Measurements from ENCODE around the gene FBRS. TPM values are rescaled to one million over a fixed set of nuclear protein-coding genes. Genes with fewer than 3 reads are reported as not detected.

FBRS gene
- total and polyA plus RNA-seq, 2 of the 13 experiments (the other 11 are each of a cell fraction or from before 2014, with no cell fraction given): 13.7 to 16.2 TPM

GRCh38 chr16:30609926-30610839 is 48.0 kb upstream of the FBRS start, which contains the start of gene ZNF689:
Gene ZNF689, minus strand, starts transcription at chr16:30610389. Its CDS starts 348 bp downstream, at chr16:30610041.
- peaks cover 4 to 18% of the 10 kb centered on the region in 2 experiments; a peak in 3 of 5 replicates for H3K36me3 ChIP-seq (replicated peaks in 1 of 2; ENCODE audit: control insufficient read depth in 1 of 2, insufficient read depth in 2 of 2, low read length in 2 of 2)
- no peaks in the 10 kb centered on the region for H3K9me3 ChIP-seq (ENCODE audit: low read length)
- H3K4me2 ChIP-seq (ENCODE audit: low read depth, low read length): peak within 1 kb of the TSS; percentile 98
- peak within 1 kb of the TSS; percentile 92 for H3K27ac ChIP-seq (ENCODE audit: extremely low read length, insufficient read depth, low read length)
- peaks cover 37% of the 10 kb centered on the region for H3K4me1 ChIP-seq (ENCODE audit: insufficient read depth, low read length)
- CTCF ChIA-PET (ENCODE audit: low intra/inter-chr PET ratio, low total read pairs): interaction anchor here (0.8 kb wide), 1 partner anchor 18 kb away, joined by 5 read pairs; no protein-coding TSS in a partner anchor
- POLR2A ChIA-PET: interaction anchor here (0.7 to 3.5 kb wide), 32 partner anchors 9 to 508 kb away, joined by 3 to 46 read pairs (median 6); partner anchors contain the start of genes DCTPP1, KAT8, PRR14 and TBC1D10B
- no peaks in the 10 kb centered on the region for H4K20me1 ChIP-seq (ENCODE audit: insufficient read depth, low read length)
- peak within 1 kb of the TSS; percentile 80 to 96 (median 92) for H3K4me3 ChIP-seq (replicated peaks in 1 of 3; ENCODE audit: insufficient read depth in 1 of 3, low read depth in 2 of 3, low read length in 3 of 3)
- peak within 1 kb of the TSS; percentile 84 for H2AFZ ChIP-seq (ENCODE audit: low read length)
- peak within 1 kb of the TSS; percentile 99 for H3K9ac ChIP-seq (ENCODE audit: insufficient read depth, low read depth, low read length)
- BruUV-seq (replicated peaks): TSS peak; percentile 81
- H3K79me2 ChIP-seq (ENCODE audit: insufficient read depth, low read length): peaks cover 18% of the 10 kb centered on the region
- DNase-seq (ENCODE audit: low spot score) (peak; percentile 98), FAIRE-seq (peak; percentile 90), ATAC-seq (peak; percentile 92)
- WGBS (ENCODE audit: low lambda C conversion rate): 1% methylated on average over 43 of the region's 63 CpGs
- in situ Hi-C loops (cut with HindIII; ENCODE audit: extremely low pct_ligation_motif_present, low pct_unique_long_range_greater_than_20kb): loop anchor here (10.0 kb wide), 2 partner anchors 175 to 255 kb away; partner anchors contain the start of genes CD2BP2 and DCTPP1
- intact Hi-C loops (cut with micrococcal nuclease; ENCODE audit: unreplicated experiment): loop anchor here (1.0 kb wide), 1 partner anchor 39 kb away; the partner anchor contains the start of gene ZNF688
- no peaks in the 10 kb centered on the region; a peak in 1 of 5 replicates for H3K27me3 ChIP-seq (ENCODE audit: control insufficient read depth in 1 of 2, insufficient read depth in 2 of 2, low read length in 2 of 2)
- TF ChIP-seq ZFYVE20 (CRISPR knock-in tag; IDR thresholded peaks at IDR 0.05; ENCODE audit: borderline replicate concordance, low read depth): peak; percentile 64; the same call in 1 of the 2 replicates
- peak; percentile 73 for TF ChIP-seq NFAT5 (CRISPR knock-in tag; IDR thresholded peaks at IDR 0.05)
- TF ChIP-seq CENPT (CRISPR knock-in tag; IDR thresholded peaks at IDR 0.05; ENCODE audit: low read depth): no peak; the same call in 1 of the 2 replicates
- TF ChIP-seq MAFF (IDR thresholded peaks at IDR 0.05; ENCODE audit: low read depth, low read length): 0 out of 2 replicates have a peak, but pooled peaks have one; percentile 37
- TF ChIP-seq ATAD3A (CRISPR knock-in tag; IDR thresholded peaks at IDR 0.05): no peak; the same call in 1 of the 2 replicates
- TF ChIP-seq TEAD3 (CRISPR knock-in tag; optimal IDR thresholded peaks at IDR 0.05; ENCODE audit: borderline replicate concordance): peak; percentile 67
- TF ChIP-seq ZNF18 (CRISPR knock-in tag; IDR thresholded peaks at IDR 0.05; ENCODE audit: insufficient replicate concordance): peak; percentile 93
- TF ChIP-seq CCAR2 (optimal IDR thresholded peaks at IDR 0.05; ENCODE audit: low read depth, low read length): no peak
- TF ChIP-seq TMF1 (CRISPR knock-in tag; IDR thresholded peaks at IDR 0.05; ENCODE audit: low read depth): peak; percentile 48; the same call in 1 of the 2 replicates
- TF ChIP-seq ZNF558 (CRISPR knock-in tag; IDR thresholded peaks at IDR 0.05; ENCODE audit: borderline replicate concordance): peak; percentile 62; the same call in 1 of the 2 replicates
- TF ChIP-seq NFIC (IDR thresholded peaks at IDR 0.05; ENCODE audit: low read length): peak; percentile 78; the same call in 1 of the 2 replicates
- peak; percentile 99 for TF ChIP-seq TFDP1 (CRISPR knock-in tag; IDR thresholded peaks at IDR 0.05; ENCODE audit: borderline replicate concordance)
